NCI-H748 (cell line): ENCODE measurements around the gene HLTF.
A peak's percentile ranks its signal among the peaks of the same experiment; 100 is the strongest.

Experiments
- DNase-seq: peaks from one replicate; lab custom pipeline; 2025; ENCODE audit not compliant: unreplicated experiment; lab: John Stamatoyannopoulos, UW

Gene HLTF

DNA sequence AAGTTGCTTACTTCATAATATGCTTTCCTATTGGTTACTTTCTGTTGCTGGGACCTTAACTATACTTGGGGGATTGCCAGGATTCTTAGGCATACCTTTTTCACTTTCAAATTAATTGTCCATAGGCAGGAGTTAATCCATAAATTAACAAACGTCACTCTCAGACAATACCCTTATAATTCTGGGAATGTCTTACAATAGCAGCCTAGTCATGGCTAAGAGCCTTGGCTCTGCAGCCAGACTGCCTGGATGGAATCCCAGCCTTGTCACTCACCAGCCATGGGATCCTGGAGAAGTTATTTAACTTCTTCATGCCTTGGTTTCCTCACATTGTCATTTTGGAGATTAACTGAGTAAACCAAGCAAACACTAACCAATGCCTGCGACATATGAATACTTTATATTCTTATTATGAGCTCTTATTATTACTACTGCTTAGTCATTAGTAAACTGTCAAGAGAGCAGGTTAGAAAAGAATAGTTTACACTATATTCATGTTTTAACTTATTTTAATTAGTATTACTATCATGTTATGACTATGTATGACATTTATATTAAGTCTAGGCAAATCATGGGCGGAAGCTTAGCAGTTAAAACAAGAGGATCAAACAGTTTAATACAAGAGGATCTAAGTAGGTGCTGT, 66.0 kb downstream of the HLTF start:
- DNase-seq, result no peak

DNA sequence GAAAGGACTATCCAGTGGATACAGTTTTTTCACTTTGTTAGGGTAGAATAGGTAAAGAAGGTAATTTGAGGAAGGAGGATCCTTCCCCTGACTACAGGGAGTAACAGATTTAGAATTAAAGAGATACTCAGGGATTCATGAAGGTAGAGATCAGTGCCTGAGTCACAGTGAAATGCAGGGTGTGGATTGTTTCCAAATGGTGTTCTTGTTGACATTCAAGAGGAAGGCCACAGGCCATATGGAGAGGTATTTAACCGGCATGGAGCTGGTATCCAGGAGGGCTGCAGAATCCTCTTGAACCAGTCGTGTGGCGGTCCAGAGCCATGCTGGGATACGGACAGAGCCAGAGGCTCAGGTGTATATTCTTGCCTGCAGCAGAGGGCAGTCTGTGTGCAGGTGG, 66.8 kb downstream of the HLTF start:
- DNase-seq, result peak; percentile 0

DNA sequence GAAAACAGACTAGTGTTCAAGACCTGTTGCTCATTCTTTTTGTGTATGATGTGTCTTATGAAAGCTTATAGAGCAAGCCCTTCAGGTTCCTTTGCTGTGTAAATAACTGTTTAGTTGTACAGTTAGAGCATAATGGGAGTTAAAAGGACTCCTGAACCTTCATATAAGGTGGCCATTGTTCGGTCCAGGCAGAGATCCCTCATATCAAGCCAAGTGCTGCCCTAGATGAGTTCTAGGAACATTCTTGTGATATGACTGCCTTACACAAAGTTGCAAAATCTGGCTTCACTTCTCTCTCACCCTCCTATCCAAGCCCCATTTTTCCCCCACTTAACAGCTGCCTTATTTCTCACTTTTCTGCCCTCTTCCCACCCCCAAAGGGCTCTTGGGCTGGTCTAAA, 68.1 kb downstream of the HLTF start:
- no peak for DNase-seq

DNA sequence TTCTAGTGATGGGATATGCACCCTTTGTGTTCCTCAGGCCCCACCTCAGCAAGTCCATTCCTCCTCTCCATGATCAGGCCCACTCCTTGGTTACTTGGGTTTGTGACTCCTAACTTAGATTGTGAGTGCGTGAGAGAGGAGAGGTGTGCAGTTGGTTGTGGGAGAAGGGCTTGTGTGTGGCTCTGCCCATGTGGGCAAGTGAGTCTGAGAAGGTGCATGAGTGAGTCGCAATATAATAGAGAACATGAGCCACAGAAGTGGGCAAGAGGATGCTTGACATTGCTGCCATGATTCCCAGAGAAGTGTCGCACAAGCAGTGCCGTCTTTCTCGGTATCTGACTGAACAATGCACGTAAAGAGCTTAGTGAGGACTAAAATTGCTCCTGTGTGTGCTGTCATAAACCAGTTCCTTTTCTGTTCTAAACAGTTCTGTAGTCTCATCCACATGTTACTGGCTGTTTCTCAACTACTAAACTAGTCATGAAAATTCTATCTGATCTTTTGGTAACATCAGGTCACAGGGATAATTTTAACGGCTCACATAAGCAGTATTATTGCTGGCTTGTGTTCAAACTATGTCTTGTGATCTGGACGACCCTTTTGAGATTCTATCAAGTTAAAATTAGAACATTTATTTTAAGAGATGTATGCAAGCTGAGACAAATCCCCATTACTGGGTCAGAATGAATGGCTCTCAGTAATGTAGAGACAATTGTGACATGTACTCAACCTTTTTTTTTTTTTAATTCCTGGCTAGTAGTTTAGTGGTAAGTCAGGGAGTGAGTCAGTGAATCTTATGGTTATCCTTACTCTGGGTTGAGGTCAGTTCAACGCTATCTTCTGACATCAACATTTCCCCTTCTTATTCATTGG, 69.4 kb downstream of the HLTF start:
- DNase-seq, result no peak

DNA sequence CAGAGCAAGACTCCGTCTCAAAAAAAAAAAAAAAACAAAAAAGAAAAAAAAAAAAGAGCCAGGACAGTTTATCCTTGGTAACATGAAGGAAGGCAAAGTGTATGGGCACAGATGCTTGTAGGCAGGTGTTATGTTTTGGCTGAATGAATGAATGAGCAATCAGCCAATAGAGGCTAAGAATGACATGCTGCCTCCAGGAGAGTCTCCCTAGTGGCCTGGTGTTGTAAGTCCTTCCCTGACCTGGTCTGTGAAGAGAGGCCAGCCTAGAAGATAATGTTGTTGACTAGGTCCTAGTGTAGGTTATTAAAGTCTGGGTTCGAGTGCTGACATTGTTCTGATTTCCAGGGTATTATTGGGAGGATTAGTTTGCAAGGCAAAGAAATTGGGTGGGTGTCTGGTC, 70.1 kb downstream of the HLTF start:
- DNase-seq, result no peak

DNA sequence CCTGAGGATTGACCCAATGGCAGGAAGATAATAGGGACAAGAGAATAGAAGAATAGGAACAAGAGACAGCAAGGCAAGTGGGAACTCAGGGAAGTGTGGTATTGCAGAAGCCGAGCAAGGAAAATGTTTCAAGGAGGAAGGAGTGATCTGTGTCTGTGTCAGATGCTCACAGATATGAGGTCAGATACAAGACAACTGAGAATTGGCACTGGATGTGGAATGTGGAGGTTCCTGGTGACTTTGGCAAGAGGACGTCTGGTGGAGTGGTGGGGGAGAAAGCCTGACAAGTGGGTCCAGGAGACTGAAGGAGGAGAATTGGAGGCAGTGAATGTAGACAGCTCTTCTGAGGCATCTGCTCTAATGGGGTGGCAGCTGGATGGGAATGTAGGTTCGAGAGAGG, 70.9 kb downstream of the HLTF start:
- no peak for DNase-seq

DNA sequence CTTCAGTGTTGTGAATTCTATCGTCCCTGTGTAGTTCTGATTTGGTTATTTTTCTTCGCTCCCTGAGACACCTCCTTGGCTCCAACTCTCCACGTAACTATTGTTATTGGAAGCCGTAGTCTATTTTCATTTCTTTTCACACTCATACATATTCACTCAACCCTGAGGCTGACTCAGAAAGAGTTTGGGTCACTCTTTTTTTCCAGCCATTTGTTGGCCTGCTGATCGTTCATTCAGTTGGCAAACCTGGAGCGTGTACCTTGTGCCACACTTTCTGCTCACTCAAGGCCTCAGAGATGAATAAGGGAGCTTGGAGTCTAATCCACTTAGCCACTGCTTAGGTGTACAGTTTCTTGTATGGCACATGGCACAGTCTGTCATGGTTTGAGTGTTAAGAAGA, 72.6 kb downstream of the HLTF start:
- no peak for DNase-seq

DNA sequence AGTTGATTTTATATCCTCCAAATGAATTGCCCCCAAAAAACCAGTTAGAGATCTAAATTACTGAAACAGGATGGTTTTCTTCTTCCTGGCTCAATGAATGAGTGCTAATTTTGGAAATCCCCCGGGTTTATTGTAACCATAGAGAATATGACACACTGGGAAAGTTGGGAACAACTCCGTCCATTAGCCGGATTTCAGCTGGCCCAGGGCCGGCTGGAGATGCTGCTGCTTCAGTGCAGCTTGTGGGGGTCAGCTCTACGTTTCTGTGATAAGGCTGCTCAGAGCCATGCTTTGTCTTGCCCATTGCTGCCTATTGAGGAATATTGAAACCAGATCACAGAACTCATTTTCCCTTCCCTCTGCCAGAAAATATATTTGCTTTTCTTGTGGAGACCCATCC, 74.7 kb downstream of the HLTF start:
- no peak for DNase-seq

DNA sequence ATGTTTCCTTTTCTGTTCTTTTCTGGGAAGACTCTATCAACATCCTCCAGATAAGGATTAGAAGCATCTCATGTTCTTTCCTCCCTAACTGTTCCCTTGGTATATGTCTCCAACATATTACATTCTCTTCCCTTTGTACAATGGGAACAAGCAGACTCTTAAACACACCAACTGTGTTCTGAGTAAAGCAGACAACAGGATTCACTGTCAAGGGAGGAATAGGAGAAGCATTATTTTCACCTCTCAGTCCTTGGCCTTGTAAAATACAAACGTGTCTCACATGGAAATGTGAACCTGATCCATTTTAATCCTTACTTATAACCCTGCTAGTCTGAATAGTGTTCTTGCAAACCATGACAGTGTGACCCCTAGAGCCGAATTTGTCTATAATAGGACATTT, 75.4 kb downstream of the HLTF start:
- no peak for DNase-seq

DNA sequence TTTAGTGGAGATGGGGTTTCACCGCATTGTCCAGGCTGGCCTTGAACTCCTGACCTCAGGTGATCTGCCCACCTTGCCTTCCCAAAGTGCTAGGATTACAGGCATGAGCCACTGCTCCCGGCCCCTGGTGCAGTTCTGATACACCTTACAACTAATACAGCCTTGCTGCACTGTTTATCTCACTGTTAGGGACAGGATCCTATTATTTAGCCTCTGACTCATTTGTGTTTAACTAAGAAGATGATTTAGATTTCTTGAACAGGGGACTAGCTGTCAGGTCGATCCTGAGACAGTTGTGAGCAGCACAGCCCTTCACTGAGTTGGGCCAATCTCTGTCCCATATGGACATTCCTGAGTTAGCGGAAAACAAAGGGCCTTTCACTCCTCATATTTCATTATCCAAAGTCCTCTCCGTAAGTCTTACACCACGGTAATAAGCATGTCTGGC, 75.8 kb downstream of the HLTF start:
- DNase-seq, result no peak

DNA sequence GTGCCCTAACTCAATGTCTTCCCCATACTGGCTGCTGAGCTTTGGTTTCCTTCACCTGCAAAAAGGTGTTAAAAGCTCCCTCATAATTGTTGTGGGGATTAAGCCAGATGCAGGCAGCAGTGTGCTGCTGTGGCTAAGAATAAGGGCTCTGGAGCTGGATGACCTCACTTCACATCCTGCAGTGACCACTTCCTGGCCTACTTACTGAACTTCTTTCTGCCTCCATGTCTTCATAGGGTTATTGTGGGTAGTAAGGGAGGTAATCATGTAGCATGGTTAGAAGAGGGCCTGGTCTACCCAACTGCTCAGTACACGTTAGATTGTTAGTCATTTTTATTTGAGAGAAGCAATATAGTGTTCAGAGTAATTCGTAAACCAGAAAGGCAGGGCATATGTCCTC, 76.6 kb downstream of the HLTF start:
- DNase-seq, result no peak

DNA sequence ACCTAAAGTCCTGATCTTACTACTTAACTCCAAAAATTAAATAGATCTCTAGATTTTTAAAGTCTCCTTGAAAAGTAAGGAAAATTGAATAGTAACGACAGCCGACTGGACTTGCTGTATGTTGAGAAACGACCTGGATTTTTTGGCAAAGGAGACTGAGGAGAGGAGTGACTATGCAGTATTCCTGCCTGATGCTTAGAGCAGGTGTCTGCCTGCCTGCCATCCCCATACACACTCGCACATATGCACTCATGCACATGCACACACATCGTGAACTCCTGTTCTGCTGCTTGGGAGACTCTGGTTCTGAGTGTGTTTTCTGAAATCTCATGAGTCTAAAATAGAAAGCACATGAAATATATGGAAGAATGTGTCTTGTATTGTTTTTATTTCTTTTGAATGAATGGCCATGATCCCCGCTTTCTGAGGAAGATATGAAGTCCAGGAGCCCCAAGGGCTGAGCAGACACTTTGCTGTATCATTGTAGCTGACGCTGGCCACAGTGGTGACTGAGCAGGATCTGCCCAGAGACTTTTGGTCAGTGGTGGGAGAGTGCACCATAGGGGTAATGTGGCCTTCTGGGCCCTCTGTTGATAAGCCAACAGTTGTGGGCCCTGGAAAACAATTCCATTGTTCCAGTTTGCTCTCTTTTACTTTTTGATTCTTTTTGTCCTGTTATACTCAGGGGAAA, 78.6 kb downstream of the HLTF start:
- DNase-seq, result no peak

DNA sequence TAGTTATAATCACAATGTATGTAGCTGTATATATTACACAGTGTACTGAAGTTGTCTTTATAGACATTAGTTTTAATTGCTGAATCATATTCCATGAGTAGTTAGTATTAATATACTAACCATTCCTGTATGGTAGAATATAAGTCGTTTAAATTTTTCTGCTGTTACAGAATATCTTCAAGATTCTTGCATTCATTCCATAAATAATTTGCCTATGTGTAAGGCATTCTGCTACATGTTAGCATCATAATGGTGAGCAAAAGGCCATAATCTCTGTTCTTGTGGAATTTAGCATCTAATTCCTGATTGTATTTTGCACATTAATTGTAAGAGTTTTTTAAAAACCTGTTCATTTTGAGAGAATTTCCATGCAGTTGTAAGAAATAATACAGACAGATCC, 80.9 kb downstream of the HLTF start:
- DNase-seq, result no peak

DNA sequence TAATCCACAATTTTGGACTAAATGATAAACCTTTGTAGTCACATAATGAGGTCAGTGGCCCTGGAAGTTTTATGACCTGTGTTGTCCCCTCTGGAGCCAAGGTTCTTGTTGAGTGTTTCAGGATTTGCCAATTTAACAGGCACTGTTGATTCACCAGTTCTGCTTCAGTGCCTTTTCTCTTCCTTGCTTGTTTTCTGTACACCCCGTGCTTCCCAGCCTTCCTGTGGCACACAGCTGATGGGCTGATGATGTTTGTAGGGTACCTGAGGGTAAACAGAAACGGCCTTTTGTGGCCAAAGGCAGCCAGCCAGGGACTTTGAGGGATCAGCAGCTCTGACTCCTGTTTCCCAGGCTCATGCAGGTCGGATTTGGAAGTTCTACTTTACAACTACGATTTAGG, 81.7 kb downstream of the HLTF start:
- DNase-seq, result peak; percentile 81

DNA sequence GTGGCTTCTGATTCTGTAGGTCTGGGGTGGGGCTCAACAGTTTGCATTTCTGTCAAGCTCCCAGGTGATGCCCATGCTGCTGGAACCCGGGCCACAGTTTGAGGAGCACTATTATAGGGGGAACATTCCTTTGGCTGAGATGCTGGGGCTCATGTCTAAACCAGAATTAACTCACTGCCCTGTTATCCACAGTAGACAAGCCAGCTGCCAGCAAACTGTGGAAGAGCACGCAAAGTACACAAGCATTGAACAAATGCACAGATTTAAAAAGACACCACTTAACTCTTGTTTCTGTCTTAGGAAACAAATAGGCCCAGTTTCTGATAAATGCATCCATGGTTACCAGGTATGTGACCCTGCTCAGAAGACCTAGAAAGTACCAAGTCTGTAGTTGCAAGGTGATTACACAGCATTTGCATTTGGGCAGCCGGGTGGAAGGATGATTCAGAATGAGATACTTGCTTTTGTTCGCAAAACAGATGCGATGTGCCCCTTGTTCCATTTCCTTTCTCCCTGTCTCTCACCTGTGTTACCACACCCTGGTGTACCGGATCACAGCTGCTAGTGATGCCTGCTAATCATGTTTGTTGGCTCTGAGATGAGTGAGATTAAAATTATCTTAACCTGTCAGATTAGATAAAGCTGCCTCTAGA, 82.6 kb downstream of the HLTF start:
- DNase-seq, result peak; percentile 79

DNA sequence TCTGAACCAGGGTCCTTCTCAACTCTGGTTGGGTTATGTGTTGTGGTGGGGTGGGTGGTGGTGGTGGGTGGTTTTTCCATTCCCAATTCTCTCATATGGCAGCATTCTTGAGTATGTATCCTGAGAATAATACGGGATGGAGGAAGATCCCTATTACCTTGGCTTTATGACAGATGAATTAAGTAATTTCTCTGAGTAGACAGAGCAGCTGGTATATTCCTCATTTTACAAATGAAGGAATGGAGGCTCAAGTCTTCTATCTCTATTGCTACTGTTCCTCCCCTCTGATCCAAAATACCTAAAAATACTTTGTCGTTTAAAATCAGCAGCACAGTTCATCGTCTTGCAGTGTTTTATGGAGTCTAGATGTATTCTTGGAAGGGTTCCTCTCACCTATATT, 84.6 kb downstream of the HLTF start:
- no peak for DNase-seq

DNA sequence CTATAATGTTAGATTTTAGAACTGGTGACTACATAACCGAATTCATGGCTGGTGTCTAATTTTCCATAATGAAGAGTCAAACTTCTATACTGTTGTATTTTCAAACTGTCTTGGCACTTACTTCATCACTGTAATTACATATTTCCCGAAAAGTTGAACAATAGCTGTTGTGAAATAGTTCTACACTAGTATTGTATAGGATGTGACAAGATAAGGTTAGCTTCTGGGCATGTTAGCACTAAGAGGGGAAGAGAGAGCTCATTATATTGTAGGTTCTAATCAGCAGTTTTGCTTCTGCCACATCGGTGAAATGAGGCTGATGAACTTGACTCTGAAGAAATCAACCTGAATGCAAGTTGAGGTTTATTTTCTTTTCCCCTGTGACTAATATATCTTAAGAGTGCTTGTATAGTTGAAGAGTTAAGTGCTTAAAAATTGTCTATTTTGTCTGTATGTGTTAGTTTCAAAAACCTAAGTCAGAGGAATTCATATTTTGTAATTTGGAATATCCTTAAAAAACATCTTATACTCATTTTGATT, 86.1 kb downstream of the HLTF start:
- DNase-seq, result no peak

DNA sequence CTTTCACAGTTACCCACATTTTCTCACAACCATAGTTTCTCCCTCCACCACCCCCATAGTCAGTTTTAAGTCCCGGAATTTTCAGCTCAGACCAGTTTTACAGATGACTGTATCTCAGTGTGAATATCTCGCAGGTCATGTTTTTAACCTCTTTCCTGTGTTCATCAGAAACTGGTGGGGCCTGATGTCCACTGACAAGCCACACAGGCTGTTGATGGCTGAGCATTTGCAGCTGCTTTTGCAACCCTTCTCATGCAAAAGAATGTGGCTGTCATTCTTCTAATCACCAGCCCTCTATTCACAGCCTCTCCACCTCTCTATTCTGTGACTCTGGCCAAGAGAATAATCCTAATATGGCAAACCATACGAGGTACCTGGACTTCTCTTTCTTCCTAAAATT, 86.5 kb downstream of the HLTF start:
- no peak for DNase-seq

DNA sequence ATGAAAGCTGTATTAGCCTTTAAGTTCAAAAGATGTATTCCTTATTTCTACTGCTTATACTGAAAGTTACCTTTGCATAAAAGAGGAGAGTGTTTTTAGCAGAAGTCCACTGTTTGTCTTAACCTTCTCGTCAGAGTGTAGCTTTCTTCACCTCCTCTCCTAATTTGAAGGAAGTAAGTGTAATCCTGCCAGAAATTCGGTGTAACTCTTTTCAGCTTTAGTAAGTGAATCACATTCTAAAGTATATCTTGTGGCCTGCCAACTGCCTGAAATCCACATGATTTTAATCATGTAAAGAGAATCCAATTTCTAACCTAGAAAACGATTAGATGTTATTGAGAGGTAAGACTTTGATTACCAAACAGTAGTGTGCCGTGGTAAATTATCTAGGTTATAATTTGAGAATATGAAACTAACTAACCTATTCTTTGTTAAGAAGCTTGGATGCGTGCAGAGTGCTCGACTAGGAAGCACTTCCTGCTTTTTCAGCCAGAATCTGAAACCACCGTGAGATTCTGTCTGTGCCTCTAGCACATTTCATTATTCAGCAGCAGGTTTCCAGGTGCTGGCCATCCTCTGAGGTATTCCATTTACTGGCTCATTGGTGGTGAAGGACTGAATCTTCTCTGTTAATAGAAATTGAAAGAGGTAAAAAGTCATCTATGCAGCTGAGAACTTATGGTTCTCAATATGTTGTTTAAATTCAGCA, 87.5 kb downstream of the HLTF start:
- DNase-seq, result no peak

DNA sequence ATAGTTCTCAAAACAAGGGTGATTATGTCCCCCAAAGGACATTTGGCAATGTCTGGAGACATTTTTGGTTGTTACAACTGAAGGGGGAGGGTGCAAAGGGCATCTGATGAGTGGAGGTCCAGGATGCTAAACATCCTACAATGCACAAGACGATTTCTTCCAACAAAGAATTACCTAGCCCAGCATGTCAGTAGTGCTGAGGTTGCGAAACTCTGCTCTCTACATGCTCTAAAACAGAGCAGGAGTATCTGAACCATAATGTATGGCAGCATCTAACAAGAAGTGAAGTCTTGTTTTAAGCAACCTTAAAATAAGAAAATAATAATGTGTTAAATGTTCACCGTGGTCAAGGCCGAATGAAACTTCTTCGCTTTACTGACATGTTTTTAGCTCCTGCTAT, 88.0 kb downstream of the HLTF start:
- DNase-seq, result no peak

DNA sequence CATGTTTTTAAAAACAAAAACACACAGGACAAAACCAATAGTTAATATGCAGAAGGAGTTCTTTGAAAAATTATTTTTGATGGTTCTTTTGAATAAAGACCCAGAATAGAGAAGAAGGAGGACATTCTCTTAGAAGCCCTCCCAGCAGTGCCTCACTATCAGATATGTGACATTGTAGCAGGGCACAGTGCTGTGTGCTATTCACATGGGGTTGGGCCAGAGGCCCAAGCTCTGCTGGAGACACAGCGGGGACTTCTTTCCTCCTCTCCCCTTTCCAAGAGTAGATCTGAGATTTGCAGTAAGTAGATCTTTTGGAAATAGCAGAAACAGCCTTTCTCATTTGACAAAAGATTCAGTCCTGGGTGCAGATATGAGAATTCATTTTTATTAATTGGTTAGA, 88.7 kb downstream of the HLTF start:
- no peak for DNase-seq
